ENCODE measurements around the gene B3GALNT2. TPM values are rescaled to one million over a fixed set of nuclear protein-coding genes. Genes with fewer than 3 reads are reported as not detected.
A peak's percentile ranks its signal among the peaks of the same experiment; 100 is the strongest.

The B3GALNT2 gene
- total and polyA plus RNA-seq, 2 donors (not counting 1 experiment from before 2014, with no cell fraction given), result 5.6 to 12.2 TPM

DNA sequence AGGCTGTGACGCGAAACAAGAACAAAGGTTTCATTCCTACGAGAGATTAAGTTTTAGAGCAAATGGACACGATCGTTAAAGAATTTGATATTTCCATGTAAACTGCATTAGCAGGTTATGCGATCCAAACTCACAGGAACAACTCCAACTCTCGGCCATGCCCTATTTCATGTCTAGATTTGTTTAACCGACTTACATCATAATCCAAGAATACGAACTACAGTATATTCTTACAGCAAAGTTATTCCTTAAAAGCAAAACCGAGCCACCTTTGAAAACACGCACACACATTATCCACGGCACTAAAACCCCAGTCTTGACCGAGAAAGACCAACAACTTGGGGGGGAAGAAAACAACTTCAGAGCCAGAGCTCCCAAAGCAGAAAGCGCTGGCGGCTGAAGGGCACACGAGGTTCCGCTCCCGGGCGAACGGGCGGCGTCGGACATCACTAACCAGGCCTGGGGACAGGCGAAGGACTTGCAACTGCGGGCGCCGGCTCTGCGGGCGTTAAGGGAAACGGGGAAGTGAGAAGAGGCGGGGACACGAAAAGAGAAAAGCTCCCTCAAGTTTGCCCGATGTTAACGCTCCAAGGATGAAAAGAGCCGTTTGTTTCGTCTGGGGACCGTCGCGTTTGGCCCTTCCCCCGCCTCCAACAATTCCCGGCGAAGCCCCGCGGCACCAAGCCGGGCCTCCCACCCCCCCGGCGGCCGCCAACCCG, 690 bp downstream of the B3GALNT2 start:
- Mint-ChIP-seq H3K4me3 (peak overlapping the region; percentile 99), H3K4me1 (peaks cover 24% of the 10 kb centered on the region), H3K27ac (peak overlapping the region; percentile 93), H3K27me3 (no peaks in the 10 kb centered on the region), H3K9me3 (ENCODE audit: insufficient read depth) (no peaks in the 10 kb centered on the region)
- no peak for TF ChIP-seq EZH2 (IDR thresholded peaks at IDR 0.05; ENCODE audit: borderline replicate concordance, insufficient read depth, low read depth, low read length, poor library complexity, severe bottlenecking)
- TF ChIP-seq, protein P1, sequence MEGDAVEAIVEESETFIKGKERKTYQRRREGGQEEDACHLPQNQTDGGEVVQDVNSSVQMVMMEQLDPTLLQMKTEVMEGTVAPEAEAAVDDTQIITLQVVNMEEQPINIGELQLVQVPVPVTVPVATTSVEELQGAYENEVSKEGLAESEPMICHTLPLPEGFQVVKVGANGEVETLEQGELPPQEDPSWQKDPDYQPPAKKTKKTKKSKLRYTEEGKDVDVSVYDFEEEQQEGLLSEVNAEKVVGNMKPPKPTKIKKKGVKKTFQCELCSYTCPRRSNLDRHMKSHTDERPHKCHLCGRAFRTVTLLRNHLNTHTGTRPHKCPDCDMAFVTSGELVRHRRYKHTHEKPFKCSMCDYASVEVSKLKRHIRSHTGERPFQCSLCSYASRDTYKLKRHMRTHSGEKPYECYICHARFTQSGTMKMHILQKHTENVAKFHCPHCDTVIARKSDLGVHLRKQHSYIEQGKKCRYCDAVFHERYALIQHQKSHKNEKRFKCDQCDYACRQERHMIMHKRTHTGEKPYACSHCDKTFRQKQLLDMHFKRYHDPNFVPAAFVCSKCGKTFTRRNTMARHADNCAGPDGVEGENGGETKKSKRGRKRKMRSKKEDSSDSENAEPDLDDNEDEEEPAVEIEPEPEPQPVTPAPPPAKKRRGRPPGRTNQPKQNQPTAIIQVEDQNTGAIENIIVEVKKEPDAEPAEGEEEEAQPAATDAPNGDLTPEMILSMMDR (IDR thresholded peaks at IDR 0.05), result no peak
- Histone ChIP-seq H3K27me3 (replicated peaks in 1 of 4; ENCODE audit: control extremely low read depth in 1 of 4, control insufficient read depth in 3 of 4, insufficient read depth in 4 of 4, low read length in 3 of 4) (no peaks in the 10 kb centered on the region), H3K9ac (ENCODE audit: low read length) (peak overlapping the region; percentile 90), H2AFZ (ENCODE audit: insufficient read depth, low read depth, low read length, poor library complexity, severe bottlenecking) (peak overlapping the region; percentile 99), H3K79me2 (ENCODE audit: control insufficient read depth, insufficient read depth, low read length) (peaks cover 24% of the 10 kb centered on the region), H3K9me3 (ENCODE audit: control extremely low read depth in 1 of 3, control insufficient read depth in 2 of 3, insufficient read depth in 1 of 3, low read length in 2 of 3) (no peaks in the 10 kb centered on the region), H3K4me2 (replicated peaks; ENCODE audit: low read depth, low read length, poor library complexity, severe bottlenecking) (peak overlapping the region; percentile 90), H3K4me3 (ENCODE audit: control extremely low read depth in 1 of 5, extremely low read depth in 1 of 5, insufficient read depth in 1 of 5, low read depth in 2 of 5, low read length in 4 of 5) (peak overlapping the region; percentile 41 to 97 (median 93)), H4K20me1 (ENCODE audit: control insufficient read depth, insufficient read depth, low read length, poor library complexity, severe bottlenecking) (no peaks in the 10 kb centered on the region), H3K27ac (ENCODE audit: low read length in 2 of 2) (peak overlapping the region; percentile 23 to 92), H3K4me1 (ENCODE audit: control insufficient read depth in 2 of 2, insufficient read depth in 2 of 2, low read length in 2 of 2) (peaks cover 7 to 12% of the 10 kb centered on the region in 2 donors), H3K36me3 (replicated peaks in 1 of 2; ENCODE audit: control extremely low read depth in 1 of 2, control insufficient read depth in 1 of 2, extremely low read depth in 1 of 2, insufficient read depth in 2 of 2, low read length in 1 of 2) (no peaks in the 10 kb centered on the region)
- CTCF ChIA-PET, result interaction anchor here (0.5 to 3.2 kb wide), 14 partner anchors 9 to 1025 kb away, joined by 3 to 20 read pairs (median 4); no protein-coding TSS in a partner anchor
- WGBS (ENCODE audit: insufficient coverage), result under 1% methylated on average over 46 of the region's 49 CpGs
- no peak for ATAC-seq (ENCODE audit: low read depth)
- DNase-seq, result peak; percentile 77
- POLR2A ChIA-PET, result interaction anchor here (0.5 to 1.0 kb wide), 3 partner anchors 343 to 1095 kb away, joined by 3 to 6 read pairs (median 3); partner anchors contain the start of gene RBM34
- intact Hi-C loops (cut with micrococcal nuclease), result loop anchor here (1.0 to 10.0 kb wide), 12 partner anchors 10 to 1291 kb away; partner anchors contain the start of genes ARID4B, COA6, GGPS1 and HEATR1
